Activated effector memory CD4-positive, alpha-beta T cell treated with Interleukin-2 at 50 U/mL for 16 hours (primary cell): ENCODE measurements around the gene CCDC171.

Source experiments
- DNase-seq: peaks from one replicate; pipeline ENCODE4 v3.0.0-alpha.2; 2020

CCDC171 gene

DNA sequence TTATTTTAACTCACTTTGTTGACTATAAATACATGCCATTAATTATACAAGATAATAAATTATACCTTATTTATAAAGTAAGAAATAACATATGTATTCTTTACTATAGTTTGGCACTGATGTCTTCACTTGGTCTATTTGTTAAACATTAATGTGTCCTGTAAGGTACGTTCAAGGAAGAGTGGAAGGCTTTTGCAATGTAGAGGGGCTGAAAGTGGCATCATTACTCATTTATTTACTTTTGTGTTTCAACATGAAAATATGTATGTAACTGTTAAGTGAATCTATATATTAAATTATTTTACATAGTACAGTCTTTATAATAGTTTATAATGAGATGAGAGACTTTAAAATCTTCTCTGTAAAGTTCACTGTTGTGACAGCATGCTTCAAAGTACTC, 348.7 kb downstream of the CCDC171 start:
- DNase-seq: no peak

GRCh38 chr9:15909297-15909696, 356.5 kb downstream of the CCDC171 start:
- no peak for DNase-seq

- no peak for DNase-seq
These were observed 362.9 kb downstream of the CCDC171 start for GRCh38 chr9:15915711-15916110.

GRCh38 chr9:15927161-15927560, 374.3 kb downstream of the CCDC171 start:
- DNase-seq: no peak

DNA sequence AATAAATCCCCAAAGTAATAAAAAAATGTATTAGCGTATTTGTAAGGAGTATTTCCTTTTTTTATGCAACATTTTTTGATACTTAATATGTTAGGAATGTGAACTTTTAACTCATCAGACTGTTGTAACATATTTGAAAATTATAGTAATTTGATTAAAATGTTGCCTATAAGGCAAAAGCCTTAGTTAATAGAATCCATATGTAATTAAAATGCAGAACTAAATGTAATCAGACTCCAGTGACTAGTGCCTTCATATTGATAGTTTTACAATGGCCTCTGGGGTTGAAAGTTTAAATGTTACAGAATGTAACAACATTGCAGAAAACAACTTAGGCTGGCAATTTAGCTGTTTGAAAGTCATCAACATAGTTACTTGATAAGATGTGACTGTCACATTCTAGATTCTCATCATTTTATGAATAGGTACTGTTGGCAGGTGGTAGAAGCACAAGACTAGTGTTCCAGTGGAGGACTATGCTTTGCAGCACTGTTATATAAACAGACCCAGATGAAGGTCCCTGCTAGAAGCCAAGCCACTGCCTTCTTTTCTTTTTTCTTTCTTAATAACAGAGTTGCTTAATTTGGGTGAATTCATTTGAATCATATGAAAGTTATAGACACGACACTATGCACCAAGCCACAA, 382.9 kb downstream of the CCDC171 start:
- no peak for DNase-seq

- DNase-seq: no peak
These were observed 383.6 kb downstream of the CCDC171 start for GRCh38 chr9:15936306-15936921.

- no peak for DNase-seq
These were observed 390.1 kb downstream of the CCDC171 start for GRCh38 chr9:15942831-15943424.

- DNase-seq: no peak
These were observed 391.5 kb downstream of the CCDC171 start for GRCh38 chr9:15944341-15944740.

- DNase-seq: no peak
These were observed 406.8 kb downstream of the CCDC171 start for GRCh38 chr9:15959663-15960062.

GRCh38 chr9:15961217-15961616, 408.4 kb downstream of the CCDC171 start:
- no peak for DNase-seq

DNA sequence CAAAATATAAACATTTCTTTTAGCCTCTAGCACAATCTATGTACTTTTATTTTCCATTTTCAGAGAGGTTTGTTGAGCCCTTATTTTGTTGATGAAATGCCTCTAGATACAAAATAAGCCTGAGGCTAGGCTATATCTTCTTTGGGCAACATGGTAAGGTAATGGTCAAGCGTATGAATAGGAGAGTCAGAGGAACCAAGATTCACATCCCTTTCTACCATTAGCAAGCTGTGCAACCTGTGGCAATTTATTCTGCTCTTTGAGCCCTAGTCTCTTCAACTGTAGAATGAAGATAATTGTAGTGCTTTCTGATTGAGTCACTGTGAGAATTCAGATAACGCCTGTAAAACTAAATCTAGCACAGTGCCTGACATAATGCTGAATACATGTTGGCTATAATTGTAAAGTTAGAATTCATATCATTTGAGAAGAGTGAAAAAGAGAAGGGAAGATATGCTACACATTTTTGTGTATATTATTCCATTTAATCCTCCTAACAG, 412.5 kb downstream of the CCDC171 start:
- no peak for DNase-seq

DNA sequence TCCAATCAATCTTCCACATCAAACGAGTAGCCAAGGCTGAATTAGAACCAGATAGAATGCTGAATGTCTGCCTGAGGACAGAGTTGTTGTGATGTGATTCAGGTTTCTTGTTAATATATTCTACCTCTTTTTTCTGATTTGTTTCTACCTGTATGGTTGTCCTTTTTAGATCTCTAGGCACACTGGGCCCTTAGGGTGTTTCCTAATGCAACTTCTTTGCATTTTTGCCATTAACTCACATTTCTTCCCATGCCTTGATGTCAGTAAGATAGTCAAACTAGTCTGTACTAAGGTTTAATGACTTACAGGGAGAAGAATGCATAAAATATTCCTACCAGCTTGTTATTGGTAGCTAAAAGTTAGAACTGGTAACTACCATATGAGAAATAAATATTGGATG, 413.6 kb downstream of the CCDC171 start:
- no peak for DNase-seq

DNA sequence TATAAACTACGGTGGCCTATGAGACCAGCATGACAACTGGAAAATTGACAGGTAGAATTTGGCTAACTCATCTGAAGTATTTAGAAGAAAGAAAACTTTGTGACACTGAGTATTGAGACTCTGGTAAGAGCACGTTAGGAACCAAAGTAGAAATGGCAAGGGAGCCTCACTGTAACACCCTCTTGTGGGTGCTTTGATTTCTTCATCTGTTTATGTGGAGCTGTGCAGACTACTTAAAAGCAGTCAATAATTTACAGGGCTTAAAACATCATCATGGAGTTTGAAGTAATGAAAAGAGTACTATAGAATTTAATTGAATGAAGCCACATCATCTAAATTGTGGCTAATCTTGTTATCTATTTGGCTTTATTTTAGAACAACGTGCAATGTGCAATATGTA, 414.2 kb downstream of the CCDC171 start:
- DNase-seq: no peak

DNA sequence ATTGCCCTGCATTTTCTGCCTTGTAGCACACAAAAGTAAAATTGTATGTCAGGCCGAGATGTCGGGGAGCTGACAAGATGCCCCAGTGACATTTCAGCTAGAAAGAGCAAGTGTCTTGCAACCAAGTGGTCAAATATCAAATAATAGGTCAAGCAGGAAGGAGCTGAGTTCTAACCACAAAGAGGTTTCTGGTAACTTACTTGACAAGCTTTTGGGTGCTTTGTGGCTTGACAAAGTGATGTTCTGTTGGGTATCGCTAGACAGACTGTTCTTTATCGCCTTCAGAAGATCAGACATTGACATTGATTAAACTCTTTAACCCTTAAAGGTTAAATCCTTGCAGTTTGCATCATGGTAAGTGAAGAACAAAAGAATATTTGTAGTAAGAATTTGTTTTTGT, 419.9 kb downstream of the CCDC171 start:
- no peak for DNase-seq

DNA sequence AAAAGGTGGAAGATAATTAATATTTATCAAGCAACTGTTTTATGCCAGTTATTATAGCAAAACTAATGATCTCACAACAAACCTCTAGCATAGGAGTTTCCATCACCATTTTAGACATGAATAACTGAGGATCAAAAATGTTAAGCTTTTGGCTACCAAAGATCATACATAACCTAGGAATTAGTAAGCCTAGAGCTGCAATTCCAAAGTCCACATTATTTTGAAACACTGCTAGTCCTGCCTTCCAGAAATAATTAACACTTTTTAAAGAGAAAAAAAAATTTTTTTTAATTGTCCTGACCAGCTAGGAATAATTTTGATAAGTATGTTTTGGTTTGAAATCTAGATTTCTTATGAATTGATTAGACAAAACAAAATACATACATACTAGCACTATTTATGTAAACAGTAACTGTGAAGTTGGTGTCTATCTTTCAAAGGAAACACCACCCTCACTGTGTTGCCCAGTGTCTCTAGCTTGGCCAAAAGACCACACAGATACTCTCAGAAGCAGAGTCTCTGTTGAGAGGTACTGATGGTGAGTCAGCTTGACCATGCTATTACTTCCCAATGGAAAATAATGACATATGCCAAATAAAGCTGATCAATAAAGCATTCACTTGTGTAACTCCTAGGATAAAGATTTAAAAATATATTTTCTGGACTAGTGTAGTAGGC, 422.4 kb downstream of the CCDC171 start:
- DNase-seq: no peak

DNA sequence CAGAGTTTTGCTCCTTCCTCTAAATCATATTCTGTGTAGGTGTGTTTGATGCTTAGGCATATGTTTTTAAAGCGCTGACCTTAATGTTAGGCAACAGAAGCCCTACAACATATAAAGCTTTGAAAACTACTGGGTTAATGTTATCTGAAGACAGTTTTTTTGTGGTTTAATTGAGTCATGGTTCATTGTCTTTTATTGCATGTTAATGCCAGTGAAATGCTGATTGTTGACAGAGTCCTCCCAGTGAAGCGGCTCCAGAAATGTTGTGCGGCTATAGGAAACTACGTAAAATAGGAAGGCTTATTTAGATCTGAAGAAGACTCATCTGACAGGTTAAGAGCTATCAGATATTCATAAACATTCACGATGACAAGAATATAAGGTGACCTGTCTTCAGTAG, 424.6 kb downstream of the CCDC171 start:
- no peak for DNase-seq

- no peak for DNase-seq
These were observed 429.3 kb downstream of the CCDC171 start for GRCh38 chr9:15982182-15982581.

- DNase-seq: no peak
These were observed 446.8 kb downstream of the CCDC171 start for GRCh38 chr9:15999422-16000339.

DNA sequence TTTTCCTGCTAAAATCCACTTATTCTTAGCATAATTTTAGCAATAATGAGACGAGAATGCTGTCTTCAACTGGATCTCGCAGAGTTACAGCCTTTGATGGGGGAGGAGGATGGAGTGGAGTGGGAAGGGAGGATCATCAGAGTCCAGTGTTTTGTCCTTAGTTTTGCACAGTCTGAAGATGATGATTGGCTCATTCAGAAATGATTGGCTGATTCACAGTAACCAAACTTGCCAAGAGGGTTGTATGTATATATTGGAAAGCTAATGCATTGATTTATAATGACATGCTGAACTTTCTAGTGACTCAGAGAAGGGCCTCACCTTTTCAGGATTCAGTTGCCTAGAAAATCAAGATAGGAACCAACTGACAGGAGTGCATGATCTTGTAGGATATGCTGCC, 448.0 kb downstream of the CCDC171 start:
- DNase-seq: no peak

DNA sequence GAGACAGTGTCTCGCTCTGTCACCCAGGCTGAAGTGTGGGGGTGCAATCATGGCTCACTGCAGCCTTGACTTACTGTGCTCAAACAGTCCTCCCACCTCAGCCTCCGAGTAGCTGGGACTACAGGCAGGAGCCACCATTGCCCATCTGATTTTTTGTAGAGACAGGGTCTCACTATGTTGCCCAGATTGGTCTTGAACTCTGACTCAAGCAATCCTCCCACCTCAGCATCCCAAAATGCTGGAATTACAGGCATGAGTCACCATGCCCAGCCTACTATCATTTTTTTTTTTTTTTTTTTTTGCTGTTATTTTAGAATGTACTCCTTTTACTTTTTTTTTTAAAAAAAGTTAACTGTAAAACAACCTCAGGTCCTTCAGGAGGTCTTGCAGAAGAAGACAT, 449.0 kb downstream of the CCDC171 start:
- no peak for DNase-seq

- no peak for DNase-seq
These were observed 450.0 kb downstream of the CCDC171 start for GRCh38 chr9:16002816-16003215.

DNA sequence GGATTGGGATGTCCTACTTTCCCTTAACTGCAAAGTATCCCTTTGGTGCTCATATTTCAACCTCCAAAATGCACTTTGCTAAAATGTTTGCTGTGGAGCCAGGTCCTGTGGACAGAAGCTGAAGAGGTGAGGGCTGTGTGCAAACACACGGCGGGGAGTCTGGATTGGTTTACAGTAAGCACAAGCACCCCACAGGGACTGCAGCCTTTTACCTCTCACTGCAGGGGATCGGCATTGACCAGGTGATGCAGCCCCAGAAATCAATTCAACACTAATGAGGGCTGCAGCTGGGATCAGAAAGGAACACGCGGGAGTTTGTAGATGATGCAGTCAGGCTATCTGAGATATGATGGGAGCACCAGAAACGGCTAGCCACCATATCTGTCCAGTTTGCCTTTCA, 450.9 kb downstream of the CCDC171 start:
- DNase-seq: no peak

DNA sequence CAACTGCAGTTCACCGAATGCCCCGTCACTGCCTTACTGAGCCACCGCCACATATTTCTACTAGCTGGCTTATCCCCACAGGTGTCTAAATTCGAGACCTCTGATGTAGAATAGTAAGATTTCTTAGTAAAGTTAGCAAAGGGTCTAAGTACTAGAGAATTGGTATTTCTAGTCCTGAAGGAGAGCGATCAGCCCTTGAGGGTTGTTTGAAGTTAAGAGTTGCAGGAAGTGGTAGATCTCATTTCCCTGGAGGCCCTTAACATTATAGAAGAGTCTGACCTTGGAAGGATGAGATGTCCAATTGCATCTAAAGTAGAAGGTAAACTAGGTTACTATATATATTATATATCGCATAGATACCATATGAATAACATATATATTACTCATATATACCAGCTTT, 451.8 kb downstream of the CCDC171 start:
- DNase-seq: no peak
